Tibial nerve (tissue), 4 donors: ENCODE measurements around the gene ZDHHC7. TPM values are rescaled to one million over a fixed set of nuclear protein-coding genes. Genes with fewer than 3 reads are reported as not detected.

ENCODE experiments used
- DNase-seq, 2 donors: peaks; one replicate each; pipeline ENCODE4 v3.0.0-alpha.2; 2019; ENCODE audit warnings: low spot score in 2 of 2
- H3K27ac ChIP-seq, 4 donors: fragments of 200-600 bp; sonication (generic) in 3 of 4; one replicate each; pipeline ENCODE4 v1.5.1; 2017 to 2019; ENCODE audit warnings: mild to moderate bottlenecking in 1 of 4
- H3K27me3 ChIP-seq, 2 donors: fragments of 200-600 bp; sonication (generic) in 1 of 2; one replicate each; pipeline versions ENCODE4 v1.5.1 to v1.6.0; 2017 to 2019
- H3K36me3 ChIP-seq, 3 donors: fragments of 200-600 bp; sonication (generic); one replicate each; pipeline ENCODE4 v1.5.1; 2018 to 2019
- H3K4me1 ChIP-seq, 4 donors: fragments of 200-600 bp; sonication (generic) in 3 of 4; one replicate each; pipeline ENCODE4 v1.5.1; 2017 to 2019
- H3K4me3 ChIP-seq, 4 donors: fragments of 200-600 bp; sonication (generic) in 3 of 4; one replicate each; pipeline ENCODE4 v1.5.1; 2017 to 2019; ENCODE audit warnings: mild to moderate bottlenecking in 1 of 4, moderate library complexity in 1 of 4
- H3K9me3 ChIP-seq, 4 donors: fragments of 200-600 bp; sonication (generic) in 3 of 4; one replicate each; pipeline ENCODE4 v1.5.1; 2017 to 2019
- CTCF ChIP-seq, 5 experiments: fragments of 200-600 bp in 3 of 5; fragments of 450-650 bp in 2 of 5; sonication (generic) in 3 of 5; IDR thresholded peaks; one replicate each; pipeline ENCODE4 v1.5.1; 2016 to 2019; ENCODE audit warnings: antibody characterized with exemption in 5 of 5, mild to moderate bottlenecking in 3 of 5, moderate library complexity in 2 of 5
- EP300 ChIP-seq, 2 donors: sonication (generic); formaldehyde crosslinking; IDR thresholded peaks; one replicate each; pipeline ENCODE4 v1.6.1; 2017; ENCODE audit warnings: antibody characterized with exemption in 2 of 2, mild to moderate bottlenecking in 1 of 2
- POLR2A ChIP-seq, 2 donors: fragments of 450-650 bp; IDR thresholded peaks; one replicate each; pipeline ENCODE4 v1.6.1; 2017; ENCODE audit warnings: antibody characterized with exemption in 2 of 2, mild to moderate bottlenecking in 2 of 2, moderate library complexity in 2 of 2
- WGBS, 2 donors: methylation state at CpG; one replicate each; pipeline ENCODE4 v1.1.5; 2018; 5-methylcytosine and 5-hydroxymethylcytosine counted together
- total RNA-seq, 4 donors: library from RNA; depleted of rRNA; stranded (reverse); fragments of >200 nt; gene quantifications; one replicate each; pipeline ENCODE4 v1.1.0, GENCODE V29; 2016

ZDHHC7 gene
- total RNA-seq, 4 donors from 2014 or later = 58.1 to 75.6 (median 62.6) TPM

GRCh38 chr16:85046931-85047866 lies 35.9 kb upstream of the ZDHHC7 start:
- H3K4me1 ChIP-seq = peaks cover 0 to 15% (median 8%) of the 10 kb centered on the region in 4 donors
- no peak overlapping the region for H3K4me3 ChIP-seq
- no peak for TF ChIP-seq CTCF (IDR thresholded peaks at IDR 0.05)
- TF ChIP-seq EP300 (IDR thresholded peaks at IDR 0.05) = no peak
- no peak for TF ChIP-seq POLR2A (IDR thresholded peaks at IDR 0.05)
- DNase-seq = no peak
- H3K27ac ChIP-seq = no peak overlapping the region
- no peaks in the 10 kb centered on the region for H3K27me3 ChIP-seq
- no peaks in the 10 kb centered on the region for H3K9me3 ChIP-seq
- peaks cover 0 to 9% (median 0%) of the 10 kb centered on the region in 3 donors for H3K36me3 ChIP-seq
- WGBS, 2 donors = 79 to 80% methylated on average over 20 of the region's 20 CpGs

- no peaks in the 10 kb centered on the region for H3K27me3 ChIP-seq
- DNase-seq = no peak
- peaks cover 0 to 9% (median 0%) of the 10 kb centered on the region in 3 donors for H3K36me3 ChIP-seq
- H3K9me3 ChIP-seq = no peaks in the 10 kb centered on the region
- TF ChIP-seq POLR2A (IDR thresholded peaks at IDR 0.05) = no peak
- no peak for TF ChIP-seq CTCF (IDR thresholded peaks at IDR 0.05)
- TF ChIP-seq EP300 (IDR thresholded peaks at IDR 0.05) = no peak
- H3K4me3 ChIP-seq = no peak overlapping the region
- peaks cover 0 to 9% (median 7%) of the 10 kb centered on the region in 4 donors for H3K4me1 ChIP-seq
- WGBS, 2 donors = 85% methylated on average over 8 of the region's 8 CpGs
- no peak overlapping the region for H3K27ac ChIP-seq
Measured at GRCh38 chr16:85046472-85046916, 35.2 kb upstream of the ZDHHC7 start.

- TF ChIP-seq CTCF (IDR thresholded peaks at IDR 0.05) = no peak
- TF ChIP-seq EP300 (IDR thresholded peaks at IDR 0.05) = no peak
- TF ChIP-seq POLR2A (IDR thresholded peaks at IDR 0.05) = no peak
- DNase-seq = no peak
- WGBS, 2 donors = 80% methylated on average over 20 to 23 of the region's 23 CpGs
Measured at GRCh38 chr16:85045641-85046471, 34.5 kb upstream of the ZDHHC7 start.

GRCh38 chr16:85045077-85045476 lies 33.7 kb upstream of the ZDHHC7 start:
- 96 to 99% methylated on average over 5 of the region's 5 CpGs for WGBS, 2 donors
- Histone ChIP-seq H3K36me3 (peaks cover 0 to 9% (median 0%) of the 10 kb centered on the region in 3 donors), H3K4me1 (no peaks in the 10 kb centered on the region), H3K4me3 (no peak overlapping the region), H3K27me3 (no peaks in the 10 kb centered on the region), H3K27ac (no peak overlapping the region), H3K9me3 (no peaks in the 10 kb centered on the region)
- DNase-seq = no peak
- TF ChIP-seq EP300 (IDR thresholded peaks at IDR 0.05) (no peak), POLR2A (IDR thresholded peaks at IDR 0.05) (no peak), CTCF (IDR thresholded peaks at IDR 0.05) (no peak)

More at GRCh38 chr16:85045641-85046471, 34.5 kb upstream of the ZDHHC7 start:
- peaks cover 0 to 6% (median 4%) of the 10 kb centered on the region in 4 donors for H3K4me1 ChIP-seq
- H3K36me3 ChIP-seq = peaks cover 0 to 9% (median 0%) of the 10 kb centered on the region in 3 donors
- no peaks in the 10 kb centered on the region for H3K27me3 ChIP-seq
- no peak overlapping the region for H3K27ac ChIP-seq
- H3K9me3 ChIP-seq = no peaks in the 10 kb centered on the region
- no peak overlapping the region for H3K4me3 ChIP-seq
